ENCODE results near the gene MICAL2. TPM values are rescaled to one million over a fixed set of nuclear protein-coding genes. Genes with fewer than 3 reads are reported as not detected.

The MICAL2 gene
- total and polyA plus RNA-seq, 2 donors (not counting 1 experiment from before 2014, with no cell fraction given), result 0.32 to 0.40 TPM

GRCh38 chr11:12092714-12093113 is 17.7 kb upstream of the MICAL2 start:
- intact Hi-C loops (cut with micrococcal nuclease), result no loop called here
- no peak overlapping the region for H3K4me2 ChIP-seq (replicated peaks; ENCODE audit: low read depth, low read length, poor library complexity, severe bottlenecking)

More at GRCh38 chr11:12092714-12093113, 17.7 kb upstream of the MICAL2 start:
- no peak for TF ChIP-seq EZH2 (IDR thresholded peaks at IDR 0.05; ENCODE audit: borderline replicate concordance, insufficient read depth, low read depth, low read length, poor library complexity, severe bottlenecking)
- TF ChIP-seq CTCF (IDR thresholded peaks at IDR 0.05), result no peak
- WGBS (ENCODE audit: insufficient coverage), result 89% methylated on average over 4 of the region's 6 CpGs
- ATAC-seq (ENCODE audit: low read depth) (no peak), DNase-seq (no peak)
- Mint-ChIP-seq H3K4me1 (peaks cover 7% of the 10 kb centered on the region), H3K4me3 (no peak overlapping the region), H3K27me3 (peaks cover 9% of the 10 kb centered on the region), H3K9me3 (ENCODE audit: insufficient read depth) (no peaks in the 10 kb centered on the region), H3K27ac (no peak overlapping the region)
- Histone ChIP-seq H2AFZ (ENCODE audit: insufficient read depth, low read depth, low read length, poor library complexity, severe bottlenecking) (no peak overlapping the region), H3K27me3 (replicated peaks in 1 of 4; ENCODE audit: control extremely low read depth in 1 of 4, control insufficient read depth in 3 of 4, insufficient read depth in 4 of 4, low read length in 3 of 4) (no peaks in the 10 kb centered on the region), H3K79me2 (ENCODE audit: control insufficient read depth, insufficient read depth, low read length) (no peaks in the 10 kb centered on the region), H3K27ac (ENCODE audit: low read length in 2 of 2) (no peak overlapping the region), H3K36me3 (replicated peaks in 1 of 2; ENCODE audit: control extremely low read depth in 1 of 2, control insufficient read depth in 1 of 2, extremely low read depth in 1 of 2, insufficient read depth in 2 of 2, low read length in 1 of 2) (no peaks in the 10 kb centered on the region), H3K4me3 (ENCODE audit: control extremely low read depth in 1 of 5, extremely low read depth in 1 of 5, insufficient read depth in 1 of 5, low read depth in 2 of 5, low read length in 4 of 5) (no peak overlapping the region), H3K4me1 (ENCODE audit: control insufficient read depth in 2 of 2, insufficient read depth in 2 of 2, low read length in 2 of 2) (peaks cover 6 to 7% of the 10 kb centered on the region in 2 donors), H3K9me3 (ENCODE audit: control extremely low read depth in 1 of 3, control insufficient read depth in 2 of 3, insufficient read depth in 1 of 3, low read length in 2 of 3) (no peaks in the 10 kb centered on the region), H3K9ac (ENCODE audit: low read length) (no peak overlapping the region), H4K20me1 (ENCODE audit: control insufficient read depth, insufficient read depth, low read length, poor library complexity, severe bottlenecking) (no peaks in the 10 kb centered on the region)
- CTCF ChIA-PET, result no interaction called here
- POLR2A ChIA-PET, result no interaction called here

Measured in B cell (primary cell).